A549 (cell line): ENCODE measurements around the gene RPS6KA4.

ENCODE experiments used
- CBX8 ChIP-seq: fragments of 200-600 bp; sonication (generic); IDR thresholded peaks from 2 replicates; pipeline ENCODE4 v1.6.1; 2016
- CHD4 ChIP-seq: fragments of 200-600 bp; sonication (generic); IDR thresholded peaks from 2 replicates; pipeline ENCODE4 v1.6.1; 2016; ENCODE audit warnings: antibody characterized with exemption, mild to moderate bottlenecking, borderline replicate concordance
- EP300 ChIP-seq, 2 experiments: fragments of >200 bp; sonication (Bioruptor Twin); formaldehyde crosslinking; IDR thresholded peaks; 2 replicates in 1 of 2; 3 replicates in 1 of 2; pipeline ENCODE4 v1.6.1; 2016 to 2017
- JUN ChIP-seq, 2 experiments: fragments of >200 bp; sonication (Bioruptor Twin); formaldehyde crosslinking; IDR thresholded peaks; 2 replicates in 1 of 2; 3 replicates in 1 of 2; pipeline ENCODE4 v1.6.1; 2016 to 2017
- MAFK ChIP-seq: fragments of 450-650 bp; IDR thresholded peaks from 2 replicates; pipeline ENCODE4 v1.6.1; 2014; ENCODE audit not compliant: partially characterized antibody
- MYC ChIP-seq: IDR thresholded peaks from 2 replicates; pipeline ENCODE4 v1.6.1; 2012; ENCODE audit warnings: mild to moderate bottlenecking, inconsistent platforms, low read length, improper control_type of control experiment, borderline replicate concordance

DNA sequence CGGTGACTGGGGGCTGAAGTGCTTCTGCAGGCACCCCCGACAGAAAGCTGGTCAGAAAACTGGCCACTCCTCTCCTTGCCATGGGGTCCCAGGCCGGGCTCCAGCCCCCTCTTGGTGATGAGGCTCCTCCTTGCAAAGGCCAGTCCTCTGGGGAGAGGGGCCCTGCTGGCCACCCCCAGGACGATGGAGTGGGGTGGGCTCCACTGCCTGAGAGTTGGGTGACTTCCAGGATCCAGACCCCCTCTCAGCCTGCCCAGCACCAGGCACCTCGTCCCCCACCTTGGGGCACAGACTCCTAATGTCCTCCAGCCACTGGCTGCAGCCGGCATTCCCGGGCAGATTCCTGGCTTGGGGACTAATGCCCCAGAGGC lies 441 bp upstream of the RPS6KA4 start:
- no peak for TF ChIP-seq JUN (IDR thresholded peaks at IDR 0.05)
- TF ChIP-seq MAFK = no peak
- no peak for TF ChIP-seq MYC
- TF ChIP-seq CBX8 = no peak
- no peak for TF ChIP-seq CHD4
- TF ChIP-seq EP300 (IDR thresholded peaks at IDR 0.05) = no peak
